ENCODE measurements around the gene GOLGA6A.
"Not testable (repeated sequence)": the region's sequence is repeated elsewhere in the genome, so short reads cannot be mapped to it uniquely, and the experiment has no call there.

GOLGA6A gene

DNA sequence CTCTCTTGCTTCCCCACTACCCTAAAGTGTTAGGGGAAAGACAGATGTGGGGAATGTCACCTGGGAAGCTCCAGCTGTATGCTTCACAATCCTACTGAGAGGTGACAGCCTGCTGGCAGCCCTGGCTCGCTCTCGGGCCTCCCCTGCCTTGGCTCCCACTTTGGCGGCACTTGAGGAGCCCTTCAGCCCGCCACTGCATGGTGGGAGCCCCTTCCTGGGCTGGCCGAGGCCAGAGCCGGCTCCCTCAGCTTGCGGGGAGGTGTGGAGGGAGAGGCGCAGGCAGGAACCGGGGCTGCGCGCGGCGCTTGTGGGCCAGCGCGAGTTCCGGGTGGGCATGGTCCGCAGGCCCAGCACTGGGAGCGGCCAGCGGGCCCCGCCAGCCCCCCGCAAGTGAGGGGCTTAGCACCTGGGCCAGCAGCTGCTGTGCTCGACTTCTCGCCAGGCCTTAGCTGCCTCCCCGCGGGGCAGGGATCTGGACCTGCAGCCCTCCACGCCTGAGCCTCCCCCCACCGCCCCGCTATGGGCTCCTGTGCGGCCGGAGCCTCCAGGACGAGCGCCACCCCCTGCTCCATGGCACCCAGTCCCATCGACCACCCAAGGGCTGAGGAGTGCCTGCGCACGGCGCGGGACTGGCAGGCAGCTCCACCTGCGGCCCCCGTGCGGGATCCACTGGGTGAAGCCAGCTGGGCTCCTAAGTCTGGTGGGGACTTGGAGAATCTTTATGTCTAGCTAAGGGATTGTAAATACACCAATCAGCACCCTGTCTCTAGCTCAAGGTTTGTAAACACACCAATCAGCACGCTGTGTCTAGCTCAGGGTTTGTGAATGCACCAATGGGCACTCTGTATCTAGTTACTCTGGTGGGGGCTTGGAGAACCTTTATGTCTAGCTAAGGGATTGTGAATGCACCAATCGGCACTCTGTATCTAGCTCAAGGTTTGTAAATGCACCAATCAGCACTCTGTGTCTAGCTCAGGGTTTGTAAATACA is 29.8 kb downstream of the GOLGA6A start:
- not testable (repeated sequence) for DNase-seq (ENCODE audit: low spot score)

DNA sequence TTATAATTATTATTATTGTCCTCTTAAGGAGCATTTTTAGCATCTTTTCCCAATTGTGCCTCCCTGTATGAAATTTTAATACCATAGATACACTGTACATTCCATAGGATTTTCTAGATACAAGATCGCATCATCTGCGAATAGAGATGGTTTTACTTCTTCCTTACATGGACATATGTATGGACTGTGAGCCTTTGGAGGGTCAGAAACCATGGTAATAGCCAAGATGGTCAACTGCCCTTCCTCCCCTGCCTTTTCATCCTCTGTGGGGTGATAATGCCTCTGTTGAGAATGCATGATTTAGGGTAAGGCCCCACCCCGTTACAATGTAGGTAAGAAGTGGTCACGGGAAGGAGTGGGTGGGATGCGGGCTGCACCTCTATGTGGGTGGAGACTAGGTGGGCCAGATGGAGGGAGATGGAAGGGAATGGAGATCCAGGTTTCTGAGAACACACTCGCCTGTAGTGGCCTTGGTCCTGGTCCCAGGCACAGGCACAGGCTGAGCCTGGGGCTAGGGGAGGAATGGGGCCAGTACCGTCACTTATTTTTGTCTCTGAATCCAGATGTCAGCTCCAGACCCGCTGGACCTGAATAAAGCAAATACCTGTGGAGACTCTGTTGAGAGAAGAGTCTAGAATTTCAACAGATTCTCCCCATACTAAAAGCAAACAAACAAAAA is 31.7 kb downstream of the GOLGA6A start:
- DNase-seq (ENCODE audit: low spot score) = no peak

DNA sequence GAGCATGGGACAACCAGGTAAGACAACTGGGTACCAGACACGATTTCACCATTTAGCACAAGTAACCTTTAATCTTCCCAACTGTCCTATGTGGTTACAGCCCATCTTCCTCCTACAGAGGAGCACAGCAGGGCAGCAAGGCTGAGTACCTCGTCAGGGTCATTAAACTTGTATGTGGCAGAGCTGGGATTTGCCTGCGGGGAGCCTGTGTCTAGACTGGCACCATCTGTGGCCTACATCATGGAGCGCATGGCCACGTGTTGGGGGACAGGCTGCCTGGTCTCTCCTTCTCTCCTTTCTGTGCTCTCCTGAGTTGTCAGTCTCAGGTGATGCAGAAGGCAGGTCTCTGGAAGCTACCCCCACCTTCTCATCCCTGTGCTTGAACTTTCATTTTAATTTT is 32.2 kb downstream of the GOLGA6A start:
- no peak for DNase-seq (ENCODE audit: low spot score)

DNA sequence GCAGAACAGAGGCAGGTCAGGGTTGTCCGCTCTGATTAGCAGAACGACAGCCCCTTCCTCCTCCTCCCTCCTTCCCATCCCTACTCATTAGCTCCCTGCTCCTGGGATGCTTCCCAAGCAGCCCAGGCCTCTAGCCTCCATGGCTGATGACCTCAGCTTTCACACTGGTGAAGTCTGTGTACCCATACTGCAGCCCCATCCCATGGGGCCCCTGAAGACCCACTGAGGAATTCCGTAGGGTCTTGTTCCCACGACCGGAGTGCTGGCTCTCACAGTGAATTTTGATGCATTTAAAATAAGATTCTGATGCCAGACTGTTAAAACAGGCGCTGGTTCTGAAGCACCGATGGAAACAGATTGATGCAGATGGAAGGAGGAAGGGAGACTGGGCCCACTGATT is 36.1 kb downstream of the GOLGA6A start:
- no peak for DNase-seq (ENCODE audit: low spot score)

DNA sequence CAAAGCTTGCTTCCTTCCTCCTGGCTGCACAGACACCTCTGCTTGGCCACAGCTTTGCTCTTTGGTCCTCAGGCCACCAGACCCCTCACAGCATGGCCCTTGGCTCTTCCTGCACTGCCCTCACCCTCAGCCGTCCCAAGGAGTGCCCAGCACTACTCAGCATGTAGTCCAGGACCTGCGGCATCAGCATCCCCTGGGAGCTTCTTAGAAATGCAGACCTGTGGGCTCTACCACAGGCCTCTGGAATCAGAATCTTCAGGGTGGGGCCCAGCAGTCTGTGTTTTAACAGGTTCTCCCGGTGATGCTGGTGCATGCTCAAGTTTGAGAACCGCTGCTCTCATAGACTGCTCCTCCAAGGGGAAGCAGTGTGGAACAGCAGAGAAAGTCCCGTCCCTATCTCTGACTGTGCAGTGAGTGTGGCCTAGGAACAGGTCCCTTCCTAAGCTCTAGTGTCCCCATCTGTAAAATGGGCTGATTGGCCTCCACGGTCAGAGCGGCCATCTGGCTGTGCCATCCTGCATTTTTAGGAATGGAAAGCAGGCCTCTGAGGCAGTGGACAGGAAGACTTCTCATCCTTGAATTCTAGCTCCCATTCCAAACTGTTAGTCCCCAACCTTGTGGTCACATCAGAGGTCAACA is 36.6 kb downstream of the GOLGA6A start:
- no peak for DNase-seq (ENCODE audit: low spot score)

DNA sequence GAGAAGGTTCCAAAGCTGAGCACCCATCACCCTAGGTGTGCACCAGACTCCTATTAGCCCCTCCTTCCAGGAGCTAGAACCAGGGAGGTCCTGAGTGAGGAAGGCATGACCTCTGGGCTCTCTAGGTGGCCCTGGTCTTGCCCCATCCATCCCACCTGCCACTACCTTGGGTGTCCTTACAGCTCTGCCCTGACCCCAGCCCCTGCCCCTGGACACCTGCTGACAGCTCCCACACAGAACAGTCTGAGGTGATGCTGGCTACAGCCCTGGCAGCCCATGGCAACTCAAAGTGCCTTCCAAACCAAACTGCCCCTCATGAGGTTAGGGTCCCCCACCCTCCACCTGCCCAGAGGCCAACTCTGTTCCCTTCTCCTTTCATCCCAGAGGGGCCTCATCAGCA is 37.2 kb downstream of the GOLGA6A start:
- no peak for DNase-seq (ENCODE audit: low spot score)

DNA sequence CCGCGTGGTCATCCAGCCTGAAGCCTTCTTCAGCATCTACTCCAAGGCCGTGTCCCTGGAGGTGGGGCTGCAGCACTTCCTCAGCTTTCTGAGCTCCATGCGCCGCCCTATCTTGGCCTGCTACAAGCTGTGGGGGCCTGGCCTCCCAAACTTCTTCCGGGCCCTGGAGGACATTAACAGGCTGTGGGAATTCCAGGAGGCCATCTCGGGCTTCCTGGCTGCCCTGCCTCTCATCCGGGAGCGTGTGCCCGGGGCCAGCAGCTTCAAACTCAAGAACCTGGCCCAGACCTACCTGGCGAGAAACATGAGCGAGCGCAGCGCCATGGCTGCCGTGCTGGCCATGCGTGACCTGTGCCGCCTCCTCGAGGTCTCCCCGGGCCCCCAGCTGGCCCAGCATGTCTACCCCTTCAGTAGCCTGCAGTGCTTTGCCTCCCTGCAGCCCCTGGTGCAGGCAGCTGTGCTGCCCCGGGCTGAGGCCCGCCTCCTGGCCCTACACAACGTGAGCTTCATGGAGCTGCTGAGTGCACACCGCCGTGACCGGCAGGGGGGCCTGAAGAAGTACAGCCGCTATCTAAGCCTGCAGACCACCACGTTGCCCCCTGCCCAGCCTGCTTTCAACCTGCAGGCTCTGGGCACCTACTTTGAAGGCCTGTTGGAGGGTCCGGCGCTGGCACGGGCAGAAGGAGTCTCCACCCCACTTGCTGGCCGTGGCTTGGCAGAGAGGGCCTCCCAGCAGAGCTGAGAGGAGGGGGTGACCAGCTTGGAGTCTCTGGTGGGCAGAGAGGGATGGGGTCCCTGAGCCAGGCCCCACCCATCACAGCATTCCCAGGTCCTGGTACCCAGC is 37.9 kb downstream of the GOLGA6A start:
- no peak for DNase-seq (ENCODE audit: low spot score)

DNA sequence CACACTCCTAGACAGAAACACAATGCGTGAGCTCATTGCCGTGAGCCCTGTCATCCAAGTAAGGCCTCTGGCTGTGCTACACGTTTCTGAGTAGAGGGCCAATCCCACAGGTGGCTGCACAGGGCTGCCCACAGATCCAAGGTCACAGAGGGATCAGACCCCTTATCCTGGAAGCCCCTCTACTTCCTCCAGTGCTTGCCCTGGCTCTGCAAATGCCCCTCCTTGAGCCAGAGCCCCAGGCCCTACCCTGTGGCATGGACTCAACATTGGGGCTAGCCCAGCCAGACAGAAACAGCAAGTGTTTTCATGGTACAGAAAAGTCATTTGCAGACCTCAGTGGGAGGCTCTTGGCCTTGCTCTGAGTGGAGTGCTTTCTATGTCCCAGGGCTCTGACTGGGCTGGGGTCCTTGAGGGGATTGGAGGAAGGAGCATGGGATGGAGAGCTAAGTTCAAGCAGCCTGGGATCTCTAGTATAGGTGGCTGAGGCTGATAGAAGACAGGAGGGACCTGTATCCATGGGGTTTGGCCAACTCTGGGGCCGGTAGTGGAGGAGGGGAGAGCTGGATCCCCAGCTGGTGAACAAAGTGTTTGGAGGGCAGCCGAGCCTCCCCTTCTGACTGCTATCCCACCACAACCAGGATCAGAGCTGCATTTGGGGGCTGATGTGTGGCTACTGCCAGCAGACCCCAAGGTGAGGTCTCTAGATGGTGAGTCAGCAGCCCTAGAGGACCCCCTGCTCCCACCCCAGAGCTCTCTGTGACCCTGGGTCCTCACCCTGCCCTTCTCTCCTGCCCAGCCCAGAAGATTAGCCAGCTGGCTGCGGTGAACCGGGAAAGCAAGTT is 38.7 kb downstream of the GOLGA6A start:
- no peak for DNase-seq (ENCODE audit: low spot score)

DNA sequence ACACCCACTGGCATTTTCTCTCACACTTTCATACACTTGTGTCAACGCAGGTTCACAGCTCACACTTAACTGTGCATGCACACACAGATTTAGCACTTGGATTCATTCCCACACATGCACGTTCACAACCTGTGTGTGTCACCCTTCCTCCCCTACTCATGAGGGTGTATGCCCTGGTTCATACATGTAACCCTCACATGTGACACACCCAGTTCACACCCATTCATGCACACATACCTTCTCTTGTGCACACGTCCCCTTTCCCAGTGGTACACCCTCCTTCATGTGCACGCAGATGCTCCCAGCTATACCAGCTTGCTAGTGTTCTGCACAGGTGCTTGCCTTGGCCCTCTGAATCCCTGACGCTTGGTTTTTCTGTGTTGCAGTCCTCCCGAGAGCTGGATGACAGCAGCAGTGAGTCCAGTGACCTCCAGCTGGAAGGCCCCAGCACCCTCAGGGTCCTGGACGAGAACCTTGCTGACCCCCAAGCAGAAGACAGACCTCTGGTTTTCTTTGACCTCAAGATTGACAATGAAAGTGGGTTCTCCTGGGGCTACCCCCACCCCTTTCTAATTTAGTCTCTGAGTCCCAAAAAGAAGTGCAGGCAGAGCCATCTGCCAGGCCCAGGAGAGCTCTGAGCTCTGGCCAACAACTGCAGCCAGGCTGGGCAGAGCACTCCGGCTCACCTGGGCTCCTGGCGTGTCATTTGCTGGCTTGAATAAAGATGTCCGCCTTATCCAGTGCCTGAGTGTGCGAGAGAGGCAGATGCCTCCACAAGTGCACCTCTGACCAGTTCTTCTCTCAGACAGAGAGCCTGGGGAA is 39.5 kb downstream of the GOLGA6A start:
- DNase-seq (ENCODE audit: low spot score) = no peak

DNA sequence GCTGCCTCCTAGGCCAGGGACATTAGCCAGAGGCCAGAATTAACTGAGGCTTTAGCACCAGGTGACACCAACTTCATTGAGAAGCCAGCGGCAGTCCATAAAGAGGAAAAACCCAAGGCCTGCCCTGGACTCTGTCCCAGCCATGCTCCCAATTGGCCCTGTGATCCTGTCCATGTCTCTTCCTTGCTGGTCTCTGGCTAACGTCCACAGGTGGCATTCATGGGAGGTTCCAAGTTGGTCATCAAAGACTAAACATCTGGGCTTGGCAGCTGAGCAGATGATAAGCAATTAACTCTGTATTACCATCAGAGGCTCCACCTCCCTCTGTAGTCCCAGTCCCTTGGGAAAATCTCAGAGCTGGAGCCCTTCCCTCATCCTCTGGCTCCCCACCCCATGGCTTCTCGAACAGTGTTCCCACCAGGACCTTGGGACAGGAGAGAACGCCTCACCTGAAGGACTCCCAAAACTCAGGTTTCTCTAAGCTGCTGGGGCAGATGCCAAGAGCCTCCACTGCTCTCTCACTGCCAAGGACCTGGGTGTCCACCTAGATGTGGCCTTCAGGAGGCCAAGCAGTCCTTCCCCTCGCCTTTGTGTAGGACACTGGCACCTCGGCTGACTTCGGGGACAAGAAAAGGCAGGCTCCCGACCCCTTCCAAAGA is 40.4 kb downstream of the GOLGA6A start:
- no peak for DNase-seq (ENCODE audit: low spot score)

DNA sequence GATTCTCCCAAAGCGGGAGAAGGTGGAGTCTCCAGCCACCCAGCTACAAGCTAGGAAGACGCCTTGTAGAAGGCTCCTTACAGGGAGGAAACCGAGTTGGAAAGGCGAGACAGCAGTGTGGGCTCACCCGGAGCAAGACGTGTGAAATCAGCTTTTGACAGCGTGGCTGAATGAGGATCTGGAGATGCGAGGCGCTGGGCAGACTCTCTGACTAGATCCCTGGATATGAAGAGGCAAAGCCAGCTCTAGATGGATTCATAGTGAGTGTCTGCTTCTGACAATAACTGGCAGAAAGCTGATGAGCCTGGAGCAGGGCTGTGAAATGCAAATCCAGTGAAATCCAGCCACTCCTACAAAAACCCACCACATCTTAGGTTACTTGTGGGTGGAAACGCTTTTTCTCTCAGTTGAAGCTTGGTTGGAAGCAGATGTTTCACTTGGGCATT is 41.0 kb downstream of the GOLGA6A start:
- DNase-seq (ENCODE audit: low spot score) = no peak

DNA sequence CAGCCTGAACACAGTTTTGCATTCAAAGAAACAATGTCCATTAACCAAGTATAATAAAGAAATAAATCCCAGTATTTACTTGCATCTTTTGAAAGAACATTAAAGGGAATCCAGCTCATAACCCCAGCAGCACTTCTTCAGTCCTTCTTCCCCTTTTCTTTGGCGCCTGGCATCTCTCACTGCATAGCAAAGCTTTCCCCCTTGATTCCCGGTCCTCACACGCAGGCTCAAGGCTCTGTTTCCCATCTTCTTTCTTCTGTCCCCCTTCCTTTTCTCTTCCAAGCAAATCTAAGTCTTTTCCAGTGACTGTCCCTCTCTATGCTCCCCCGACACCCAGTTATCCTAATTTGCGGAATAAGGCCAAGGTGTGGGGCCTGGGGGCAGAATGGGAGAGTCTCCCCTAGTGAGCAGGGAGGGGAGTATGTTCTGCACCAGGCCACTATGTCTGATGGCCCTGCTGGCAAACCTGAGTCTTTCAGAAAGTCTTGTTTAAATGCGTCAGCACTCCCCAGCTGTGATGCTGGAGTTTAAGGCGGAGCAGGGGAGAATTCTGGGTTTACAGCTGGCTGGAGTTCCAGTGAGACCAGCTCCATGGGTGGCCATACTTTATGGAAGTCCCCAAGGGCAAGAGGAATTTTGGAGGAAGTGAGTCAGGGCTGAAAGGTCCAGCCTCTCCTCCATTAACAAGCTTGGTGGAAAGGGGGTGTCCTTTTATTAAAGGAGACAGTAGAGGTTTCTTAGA is 42.1 kb downstream of the GOLGA6A start:
- DNase-seq (ENCODE audit: low spot score) = no peak

DNA sequence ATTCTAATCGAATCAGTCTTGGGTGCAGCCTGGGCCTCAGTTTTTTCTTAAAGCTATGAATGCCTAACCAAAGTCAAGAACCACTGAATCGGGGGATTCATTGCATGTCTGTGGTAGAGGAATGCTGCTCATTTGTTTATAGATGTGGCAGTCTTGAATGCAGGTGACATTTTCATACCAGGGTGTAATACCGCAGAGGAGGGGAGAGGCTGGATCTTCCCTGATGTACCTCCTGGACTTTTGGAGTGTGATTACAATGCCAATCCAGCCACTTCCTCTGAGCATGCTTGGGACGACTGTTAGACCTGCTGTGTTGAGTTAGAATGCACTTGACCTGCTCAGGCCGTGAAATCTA is 42.7 kb downstream of the GOLGA6A start:
- DNase-seq (ENCODE audit: low spot score) = no peak

DNA sequence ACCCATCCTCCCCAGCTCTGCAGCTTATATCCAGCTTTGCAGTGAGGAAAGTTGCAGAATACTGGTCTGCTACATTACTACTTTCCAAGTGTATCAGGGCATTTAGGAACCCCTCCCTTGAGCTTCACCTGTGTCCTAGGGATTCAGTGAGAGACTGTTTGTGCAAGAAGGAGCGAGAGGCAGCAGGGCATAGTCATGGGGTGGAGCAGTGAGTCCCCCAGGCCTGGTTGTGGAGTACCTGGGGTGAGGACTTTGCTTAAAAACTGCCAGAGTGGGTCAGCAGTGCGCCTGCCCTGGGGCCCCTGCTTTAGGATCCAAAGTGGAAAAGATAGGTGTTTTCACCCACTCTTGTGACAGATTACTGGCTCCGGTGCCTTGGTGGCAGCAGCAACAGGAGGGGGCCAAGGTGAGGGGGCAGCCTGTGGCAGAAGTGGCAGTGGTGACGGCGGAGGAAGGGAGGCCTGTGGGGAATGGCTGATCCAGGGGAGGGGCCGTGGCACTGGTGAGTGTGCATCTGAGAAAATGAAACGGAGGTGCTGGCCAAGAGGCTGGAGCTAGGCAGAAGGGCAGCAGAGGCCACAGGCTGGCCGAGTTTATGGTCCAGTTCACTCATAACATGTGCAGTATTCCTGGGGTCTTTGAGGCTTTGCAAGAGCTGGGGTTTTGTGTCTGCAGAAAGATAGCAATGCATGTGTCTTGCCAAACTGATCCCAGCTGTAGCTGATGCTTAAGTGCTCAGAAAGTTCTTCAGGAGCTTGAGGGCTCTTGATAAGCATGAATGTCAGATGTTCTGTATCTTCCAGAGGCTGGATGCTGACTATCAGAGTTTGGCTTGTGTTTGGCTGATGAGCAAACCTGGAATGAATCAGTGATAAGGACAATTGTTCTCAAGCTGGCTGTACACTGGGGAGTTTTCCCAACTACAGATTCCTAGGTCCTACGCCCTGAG is 43.4 kb downstream of the GOLGA6A start:
- DNase-seq (ENCODE audit: low spot score) = no peak

DNA sequence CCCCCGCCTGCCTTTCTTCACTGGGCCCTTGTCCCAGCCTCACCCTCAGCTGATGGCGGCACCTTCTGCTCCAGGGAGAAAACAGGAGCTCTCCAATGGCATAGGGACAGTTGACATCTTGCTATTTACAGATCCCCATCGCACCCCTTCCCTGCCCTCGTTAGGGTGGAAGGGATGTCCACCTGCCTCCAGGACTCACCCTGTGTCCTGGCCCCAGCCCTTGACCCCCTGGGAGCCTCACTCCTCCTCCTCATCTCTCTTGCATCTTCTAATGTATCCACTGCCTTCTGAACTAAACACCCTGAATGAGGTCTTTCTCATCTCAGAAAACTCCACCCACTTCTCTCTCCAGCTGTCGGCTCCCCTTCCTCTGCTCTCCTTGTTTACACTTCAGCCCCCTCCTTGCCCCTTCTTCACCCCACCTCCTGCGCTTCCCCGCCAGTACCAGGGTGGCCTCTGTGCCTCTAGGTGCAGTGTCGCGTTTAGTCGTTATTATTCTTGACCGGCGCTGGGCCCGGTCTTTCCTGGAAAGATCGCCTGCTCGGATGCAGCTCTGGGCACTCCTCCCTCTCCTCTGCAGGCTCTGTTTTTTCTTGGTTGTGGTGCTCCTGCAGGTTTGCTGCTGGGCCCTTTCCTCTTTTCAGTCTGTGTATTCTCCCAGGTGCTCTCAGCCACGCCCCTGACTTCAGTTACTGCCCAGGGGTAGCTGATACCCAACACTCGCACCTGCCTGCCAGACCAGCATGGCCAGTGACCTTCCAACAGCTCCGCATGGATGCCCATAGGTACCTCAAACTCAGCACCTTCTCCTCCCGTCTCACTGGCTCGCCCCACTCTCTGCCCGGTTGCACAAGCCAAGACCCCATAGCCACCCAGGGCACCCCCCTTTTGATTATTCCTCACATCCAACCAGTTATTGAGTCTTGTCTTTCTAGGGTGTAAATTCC is 44.9 kb downstream of the GOLGA6A start:
- DNase-seq (ENCODE audit: low spot score) = no peak

Measured in RKO (cell line).